ENCODE results near the gene IQSEC1. TPM values are rescaled to one million over a fixed set of nuclear protein-coding genes. Genes with fewer than 3 reads are reported as not detected.

The IQSEC1 gene
- total RNA-seq, 1 donor from 2014 or later: 31.3 TPM

DNA sequence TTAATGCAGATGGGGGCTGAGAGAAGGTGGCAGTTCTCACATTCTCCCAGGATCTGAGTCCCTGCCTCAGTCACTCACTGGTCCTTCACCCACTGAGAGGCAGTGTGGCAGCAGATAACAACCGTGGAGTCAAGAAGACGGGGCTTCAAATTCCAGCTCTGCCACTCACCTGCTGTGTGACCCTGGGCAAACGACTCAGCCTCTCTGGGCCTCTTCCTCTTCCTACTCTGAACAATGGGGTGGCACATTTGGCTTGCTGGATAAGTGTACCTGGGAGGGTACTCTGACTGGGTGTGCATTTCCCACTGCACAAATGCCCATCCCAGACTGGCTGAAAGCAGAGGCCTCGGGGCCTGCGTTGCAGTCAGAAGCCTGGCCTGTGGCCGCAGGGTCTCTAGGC is 10.0 kb upstream of the IQSEC1 start:
- H3K27me3 Mint-ChIP-seq (ENCODE audit: low read depth): no peaks in the 10 kb centered on the region
- no peak overlapping the region for H3K27ac Mint-ChIP-seq (ENCODE audit: unreplicated experiment)
- no peak for DNase-seq (ENCODE audit: low read depth, low spot score)
- peaks cover 8% of the 10 kb centered on the region for H3K4me1 Mint-ChIP-seq
- H3K9me3 Mint-ChIP-seq: no peaks in the 10 kb centered on the region
- H3K36me3 Mint-ChIP-seq (ENCODE audit: low read depth): no peaks in the 10 kb centered on the region
- no peak overlapping the region for H3K4me3 Mint-ChIP-seq
- no peak for TF ChIP-seq CTCF (conservative IDR thresholded peaks at IDR 0.05)

DNA sequence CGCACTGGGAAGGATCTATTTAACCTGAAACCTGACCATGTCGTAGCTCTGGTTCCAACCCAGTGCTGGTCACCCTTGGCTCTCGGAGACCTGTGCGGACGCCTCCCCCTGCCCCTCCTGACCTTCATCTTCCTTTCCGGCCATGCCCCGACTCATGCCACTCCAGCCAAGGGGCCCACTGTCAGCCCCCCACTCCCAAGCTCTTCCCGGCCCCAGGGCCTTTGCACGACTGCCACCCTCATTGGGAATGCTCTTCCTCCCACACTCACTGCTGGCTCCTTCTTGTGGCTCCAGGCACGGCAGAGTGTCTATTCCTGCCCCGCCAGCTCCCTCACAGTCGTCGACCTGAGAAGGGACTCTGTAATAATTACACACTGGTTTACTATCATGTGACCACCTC is 9.4 kb upstream of the IQSEC1 start:
- Mint-ChIP-seq H3K27ac (ENCODE audit: unreplicated experiment) (no peak overlapping the region), H3K4me1 (peaks cover 4% of the 10 kb centered on the region), H3K4me3 (no peak overlapping the region)

GRCh38 chr3:13081603-13082360 is 8.6 kb upstream of the IQSEC1 start:
- no peak for DNase-seq (ENCODE audit: low read depth, low spot score)
- H3K4me1 Mint-ChIP-seq: peaks cover 4% of the 10 kb centered on the region
- H3K27ac Mint-ChIP-seq (ENCODE audit: unreplicated experiment): no peak overlapping the region
- no peaks in the 10 kb centered on the region for H3K9me3 Mint-ChIP-seq
- H3K4me3 Mint-ChIP-seq: no peak overlapping the region
- peaks cover 14% of the 10 kb centered on the region for H3K27me3 Mint-ChIP-seq (ENCODE audit: low read depth)
- TF ChIP-seq CTCF (conservative IDR thresholded peaks at IDR 0.05): no peak
- H3K36me3 Mint-ChIP-seq (ENCODE audit: low read depth): no peaks in the 10 kb centered on the region

More for the DNA sequence above, 9.4 kb upstream of the IQSEC1 start:
- Mint-ChIP-seq H3K36me3 (ENCODE audit: low read depth) (no peaks in the 10 kb centered on the region), H3K27me3 (ENCODE audit: low read depth) (peaks cover 5% of the 10 kb centered on the region), H3K9me3 (no peaks in the 10 kb centered on the region)
- no peak for TF ChIP-seq CTCF (conservative IDR thresholded peaks at IDR 0.05)
- no peak for DNase-seq (ENCODE audit: low read depth, low spot score)

DNA sequence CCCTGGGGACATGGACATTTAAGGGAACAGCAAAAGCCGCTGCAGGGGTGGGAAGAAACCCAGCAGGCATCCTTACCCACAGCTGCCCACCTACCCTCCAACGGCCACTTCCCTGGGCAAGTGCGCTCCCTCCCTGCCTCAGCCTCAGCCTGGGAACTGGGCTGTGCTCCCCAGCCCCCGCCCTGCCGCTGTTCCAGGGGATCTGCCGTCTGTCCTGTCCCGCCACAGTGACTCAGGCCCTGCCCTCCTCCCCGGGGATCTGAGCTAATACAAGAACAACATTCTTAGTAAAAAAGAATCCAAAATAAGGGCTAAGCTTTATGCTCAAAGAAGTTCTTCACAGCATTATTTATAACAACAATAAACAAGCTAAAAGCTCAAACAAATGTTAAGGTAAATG is 7.4 kb upstream of the IQSEC1 start:
- no peak overlapping the region for H3K27ac Mint-ChIP-seq (ENCODE audit: unreplicated experiment)
- H3K4me1 Mint-ChIP-seq: peaks cover 4% of the 10 kb centered on the region
- H3K27me3 Mint-ChIP-seq (ENCODE audit: low read depth): peaks cover 26% of the 10 kb centered on the region
- no peak for DNase-seq (ENCODE audit: low read depth, low spot score)
- no peak for TF ChIP-seq CTCF (conservative IDR thresholded peaks at IDR 0.05)
- no peaks in the 10 kb centered on the region for H3K36me3 Mint-ChIP-seq (ENCODE audit: low read depth)
- H3K4me3 Mint-ChIP-seq: no peak overlapping the region
- no peaks in the 10 kb centered on the region for H3K9me3 Mint-ChIP-seq

- H3K9me3 Mint-ChIP-seq: no peaks in the 10 kb centered on the region
- H3K36me3 Mint-ChIP-seq (ENCODE audit: low read depth): no peaks in the 10 kb centered on the region
- peaks cover 4% of the 10 kb centered on the region for H3K4me1 Mint-ChIP-seq
- no peak overlapping the region for H3K27ac Mint-ChIP-seq (ENCODE audit: unreplicated experiment)
- TF ChIP-seq CTCF (conservative IDR thresholded peaks at IDR 0.05): no peak
- no peak overlapping the region for H3K4me3 Mint-ChIP-seq
- H3K27me3 Mint-ChIP-seq (ENCODE audit: low read depth): peaks cover 31% of the 10 kb centered on the region
- no peak for DNase-seq (ENCODE audit: low read depth, low spot score)
These were observed 6.8 kb upstream of the IQSEC1 start for GRCh38 chr3:13080026-13080425.
